Kidney epithelial cell (primary cell): ENCODE data around the gene SDC1. TPM values are rescaled to one million over a fixed set of nuclear protein-coding genes. Genes with fewer than 3 reads are reported as not detected.
"Not testable (repeated sequence)": the region's sequence is repeated elsewhere in the genome, so short reads cannot be mapped to it uniquely, and the experiment has no call there.

Experiments used
- DNase-seq: peaks from one replicate; pipeline ENCODE4 v3.0.0-alpha.2; 2010; ENCODE audit warnings: low read depth
- H3K27me3 ChIP-seq: 2 replicates; pipeline ENCODE4 v1.6.0; 2011; ENCODE audit warnings: low read length; ENCODE audit not compliant: control insufficient read depth, insufficient read depth
- H3K36me3 ChIP-seq: 2 replicates; pipeline ENCODE4 v1.5.1; 2011; ENCODE audit warnings: low read length; ENCODE audit not compliant: control insufficient read depth, insufficient read depth
- H3K4me3 ChIP-seq: 2 replicates; pipeline ENCODE4 v1.5.1; 2011; ENCODE audit warnings: low read depth, mild to moderate bottlenecking, control low read depth, low read length
- CTCF ChIP-seq: IDR thresholded peaks from 2 replicates; pipeline ENCODE4 v1.5.1; 2011; ENCODE audit warnings: mild to moderate bottlenecking, moderate library complexity, low read length, control low read depth, inconsistent platforms; ENCODE audit not compliant: insufficient read depth, poor library complexity, severe bottlenecking
- total RNA-seq: library from RNA; depleted of rRNA; stranded (reverse); fragments of >200 nt; gene quantifications from 2 replicates; pipeline ENCODE4 v1.2.3, GENCODE V29; 2015

Gene SDC1
- total RNA-seq, 1 donor from 2014 or later: 184 TPM

- Histone ChIP-seq H3K27me3 (no peaks in the 10 kb centered on the region), H3K4me3 (no peak overlapping the region), H3K36me3 (no peaks in the 10 kb centered on the region)
- DNase-seq: no peak
- no peak for TF ChIP-seq CTCF
Observed at GRCh38 chr2:20254731-20255130, 29.8 kb upstream of the SDC1 start.

GRCh38 chr2:20250436-20250835 is 25.5 kb upstream of the SDC1 start:
- no peak overlapping the region for H3K4me3 ChIP-seq
- no peak for TF ChIP-seq CTCF
- H3K27me3 ChIP-seq: no peaks in the 10 kb centered on the region
- DNase-seq: no peak
- no peaks in the 10 kb centered on the region for H3K36me3 ChIP-seq

- Histone ChIP-seq H3K36me3 (no peaks in the 10 kb centered on the region), H3K4me3 (no peak overlapping the region), H3K27me3 (no peaks in the 10 kb centered on the region)
- TF ChIP-seq CTCF: no peak
- DNase-seq: no peak
Observed at GRCh38 chr2:20249170-20249569, 24.2 kb upstream of the SDC1 start.

GRCh38 chr2:20247084-20247483 is 22.2 kb upstream of the SDC1 start:
- Histone ChIP-seq H3K4me3 (no peak overlapping the region), H3K27me3 (no peaks in the 10 kb centered on the region), H3K36me3 (no peaks in the 10 kb centered on the region)
- TF ChIP-seq CTCF: no peak
- no peak for DNase-seq

- not testable (repeated sequence) for DNase-seq, H3K4me3 ChIP-seq, H3K36me3 ChIP-seq, H3K27me3 ChIP-seq
Observed at GRCh38 chr2:20243637-20244036, 18.7 kb upstream of the SDC1 start.

- no peaks in the 10 kb centered on the region for H3K27me3 ChIP-seq
- H3K4me3 ChIP-seq: no peak overlapping the region
- TF ChIP-seq CTCF: no peak
- H3K36me3 ChIP-seq: no peaks in the 10 kb centered on the region
- no peak for DNase-seq
Observed at GRCh38 chr2:20242727-20243377, 17.9 kb upstream of the SDC1 start.
